SK-N-SH (cell line): Measurements from ENCODE around the gene ABLIM2. TPM values are rescaled to one million over a fixed set of nuclear protein-coding genes. Genes with fewer than 3 reads are reported as not detected.

ENCODE experiments used
- CTCF ChIA-PET: fragments of 300-600, 350-600 bp; formaldehyde crosslinking; extraction: SDS; loops from one replicate; lab custom pipeline; 2021; lab: Yijun Ruan, JAX
- POLR2A ChIA-PET: fragments of 350-600 bp; sonication (Branson Sonifier 250); formaldehyde crosslinking; extraction: SDS; loops from one replicate; lab custom pipeline; 2020; ENCODE audit warnings: antibody characterized with exemption, inconsistent platforms; lab: Yijun Ruan, JAX
- DNase-seq: peaks from one replicate; pipeline ENCODE4 v3.0.0; 2012
- H2AFZ ChIP-seq: fragments of 200-600 bp; sonication (generic); 2 replicates; pipeline ENCODE4 v1.8.1; 2016; ENCODE audit warnings: antibody characterized with exemption, mild to moderate bottlenecking, low read depth
- H3F3A ChIP-seq: fragments of 200-600 bp; sonication (generic); replicated peaks from 2 replicates; pipeline ENCODE3; 2016; ENCODE audit warnings: antibody characterized with exemption, mild to moderate bottlenecking; ENCODE audit not compliant: insufficient read depth
- H3K27ac ChIP-seq, 2 experiments: fragments of 200-500 bp in 1 of 2; fragments of 200-600 bp in 1 of 2; sonication (Bioruptor generic) in 1 of 2; sonication (generic), shearing (Covaris generic) in 1 of 2; 2 replicates each; pipeline versions ENCODE4 v1.5.1 to v1.6.1; 2014 to 2016; ENCODE audit warnings: low read depth in 2 of 2, inconsistent platforms in 1 of 2, low read length in 1 of 2, mild to moderate bottlenecking in 1 of 2, mixed read lengths in 1 of 2
- H3K27me3 ChIP-seq: fragments of 200-600 bp; sonication (generic), shearing (Covaris generic); 2 replicates; pipeline ENCODE4 v1.6.1; 2016; ENCODE audit warnings: mixed run types; ENCODE audit not compliant: insufficient read depth
- H3K36me3 ChIP-seq, 2 experiments: fragments of 200-500 bp in 1 of 2; fragments of 200-600 bp in 1 of 2; sonication (Bioruptor generic) in 1 of 2; sonication (generic) in 1 of 2; replicated peaks in 1 of 2; 2 replicates each; pipeline versions ENCODE3 to v1.5.1; 2014 to 2016; ENCODE audit warnings: low read length in 1 of 2, mild to moderate bottlenecking in 1 of 2; ENCODE audit not compliant: insufficient read depth in 2 of 2, control insufficient read depth in 1 of 2
- H3K4me1 ChIP-seq, 2 experiments: fragments of 200-500 bp in 1 of 2; fragments of 200-600 bp in 1 of 2; sonication (Bioruptor generic) in 1 of 2; sonication (generic), shearing (Covaris generic) in 1 of 2; 2 replicates each; pipeline versions ENCODE4 v1.5.1 to v1.6.1; 2014 to 2016; ENCODE audit warnings: low read depth in 1 of 2, low read length in 1 of 2, mixed run types in 1 of 2; ENCODE audit not compliant: insufficient read depth in 2 of 2, control insufficient read depth in 1 of 2
- H3K4me2 ChIP-seq: fragments of 200-600 bp; sonication (generic), shearing (Covaris generic); 2 replicates; pipeline ENCODE4 v1.6.1; 2017; ENCODE audit warnings: mixed run types
- H3K4me3 ChIP-seq, 2 experiments: fragments of 200-500 bp in 1 of 2; fragments of 200-600 bp in 1 of 2; sonication (Bioruptor generic) in 1 of 2; sonication (generic), shearing (Covaris generic) in 1 of 2; 2 replicates each; pipeline versions ENCODE4 v1.5.1 to v1.8.1; 2014 to 2016; ENCODE audit warnings: low read depth in 2 of 2, inconsistent platforms in 1 of 2, low read length in 1 of 2, mild to moderate bottlenecking in 1 of 2, mixed read lengths in 1 of 2, moderate library complexity in 1 of 2
- H3K79me2 ChIP-seq: fragments of 200-600 bp; sonication (generic); 2 replicates; pipeline ENCODE4 v1.8.1; 2017; ENCODE audit warnings: mild to moderate bottlenecking; ENCODE audit not compliant: insufficient read depth
- H3K9ac ChIP-seq: fragments of 200-600 bp; sonication (generic); 2 replicates; pipeline ENCODE4 v1.6.1; 2017; ENCODE audit warnings: mixed run types
- H3K9me2 ChIP-seq: fragments of 200-600 bp; sonication (generic); 2 replicates; pipeline ENCODE4 v1.6.1; 2017; ENCODE audit warnings: mixed run types
- H3K9me3 ChIP-seq: fragments of 200-600 bp; sonication (generic); 2 replicates; pipeline ENCODE4 v1.6.1; 2017; ENCODE audit warnings: mixed run types, mild to moderate bottlenecking, moderate library complexity
- H4K20me1 ChIP-seq: fragments of 200-600 bp; sonication (generic); 2 replicates; pipeline ENCODE4 v1.6.1; 2017; ENCODE audit warnings: mild to moderate bottlenecking, mixed run types; ENCODE audit not compliant: insufficient read depth
- CTCF ChIP-seq: fragments of 200-600 bp; sonication (generic); IDR thresholded peaks from 2 replicates; pipeline ENCODE4 v1.6.1; 2017; ENCODE audit warnings: antibody characterized with exemption, mild to moderate bottlenecking, moderate library complexity
- ELF1 ChIP-seq: IDR thresholded peaks from 2 replicates; pipeline ENCODE4 v1.4.0; 2012
- EP300 ChIP-seq, 2 experiments: IDR thresholded peaks; 2 replicates each; pipeline versions ENCODE4 v1.4.0 to v1.6.1; 2012; ENCODE audit warnings: borderline replicate concordance in 1 of 2, low read depth in 1 of 2, low read length in 1 of 2
- EZH2phosphoT487 ChIP-seq: fragments of 200-600 bp; sonication (generic); IDR thresholded peaks from 2 replicates; pipeline ENCODE4 v1.6.1; 2017; ENCODE audit warnings: low read depth, mixed run types, mild to moderate bottlenecking, antibody characterized with exemption, moderate library complexity, borderline replicate concordance
- FOXJ3 ChIP-seq: sonication (generic); formaldehyde crosslinking; IDR thresholded peaks from 2 replicates; pipeline ENCODE4 v1.5.1; 2020; ENCODE audit warnings: mild to moderate bottlenecking, missing genetic modification reagents
- GABPA ChIP-seq: IDR thresholded peaks from 2 replicates; pipeline ENCODE4 v1.4.0; 2012; ENCODE audit warnings: low read depth, mild to moderate bottlenecking
- GATA2 ChIP-seq: sonication (generic); formaldehyde crosslinking; IDR thresholded peaks from 2 replicates; pipeline ENCODE4 v1.5.0; 2020; ENCODE audit warnings: mild to moderate bottlenecking, missing genetic modification reagents
- IRF3 ChIP-seq: fragments of 150-350 bp; IDR thresholded peaks from 2 replicates; pipeline ENCODE4 v1.6.1; 2016; ENCODE audit warnings: mild to moderate bottlenecking, low read depth, low read length
- MXI1 ChIP-seq: IDR thresholded peaks from 2 replicates; pipeline ENCODE4 v1.6.1; 2012; ENCODE audit warnings: mild to moderate bottlenecking, low read depth, low read length, improper control_type of control experiment
- NFIC ChIP-seq: IDR thresholded peaks from 2 replicates; pipeline ENCODE4 v1.4.0; 2012; ENCODE audit warnings: borderline replicate concordance
- RAD21 ChIP-seq: IDR thresholded peaks from 2 replicates; pipeline ENCODE4 v1.6.1; 2012; ENCODE audit warnings: mild to moderate bottlenecking, low read length
- RCOR1 ChIP-seq: fragments of 150-350 bp; IDR thresholded peaks from 2 replicates; pipeline ENCODE4 v1.6.1; 2017; ENCODE audit warnings: antibody characterized with exemption, low read length
- RFX5 ChIP-seq: IDR thresholded peaks from 2 replicates; pipeline ENCODE4 v1.6.1; 2012; ENCODE audit warnings: mild to moderate bottlenecking, improper control_type of control experiment, low read length
- SIN3A ChIP-seq: IDR thresholded peaks from 2 replicates; pipeline ENCODE4 v1.6.1; 2012; ENCODE audit warnings: low read depth, mild to moderate bottlenecking, low read length, moderate library complexity, borderline replicate concordance
- USF1 ChIP-seq: IDR thresholded peaks from 2 replicates; pipeline ENCODE4 v1.4.0; 2012; ENCODE audit warnings: low read depth, borderline replicate concordance
- USF2 ChIP-seq: fragments of 150-350 bp; IDR thresholded peaks from 2 replicates; pipeline ENCODE4 v1.6.1; 2017; ENCODE audit warnings: antibody characterized with exemption, low read length, low read depth, borderline replicate concordance
- YY1 ChIP-seq: IDR thresholded peaks from 2 replicates; pipeline ENCODE4 v1.4.0; 2012; ENCODE audit warnings: low read depth, mild to moderate bottlenecking
- ZBTB33 ChIP-seq: IDR thresholded peaks from 2 replicates; pipeline ENCODE4 v1.4.0; 2012; ENCODE audit warnings: low read depth, borderline replicate concordance
- WGBS: methylation state at CpG from one replicate; pipeline ENCODE4 v1.1.6; 2017; ENCODE audit warnings: low lambda C conversion rate; 5-methylcytosine and 5-hydroxymethylcytosine counted together
- polyA plus RNA-seq, 3 experiments: library from polyadenylated mRNA; depleted of rRNA; stranded (reverse); fragments of >200 nt; gene quantifications; 2 replicates each; pipeline ENCODE4 v1.2.3, GENCODE V29; 2012

The ABLIM2 gene
- polyA plus RNA-seq, 1 of the 3 experiments (the other 2 are of a cell fraction) = 0.53 TPM

- WGBS = 77% methylated on average over 19 of the region's 21 CpGs
- POLR2A ChIA-PET = no interaction called here
- no peak overlapping the region for H2AFZ ChIP-seq
Observed at GRCh38 chr4:8047837-8048678, 110.6 kb downstream of the ABLIM2 start.

More at GRCh38 chr4:8047837-8048678, 110.6 kb downstream of the ABLIM2 start:
- H3K79me2 ChIP-seq = no peaks in the 10 kb centered on the region
- H3K9me3 ChIP-seq = no peaks in the 10 kb centered on the region
- CTCF ChIA-PET = interaction anchor here (0.6 to 2.5 kb wide), 3 partner anchors 9 to 246 kb away, joined by 3 to 8 read pairs (median 4); no protein-coding TSS in a partner anchor
- H3F3A ChIP-seq = no peaks in the 10 kb centered on the region
- H3K27me3 ChIP-seq = no peaks in the 10 kb centered on the region
- H3K9ac ChIP-seq = no peak overlapping the region
- DNase-seq = no peak
- H4K20me1 ChIP-seq = no peaks in the 10 kb centered on the region
- no peak overlapping the region for H3K27ac ChIP-seq
- H3K4me2 ChIP-seq = no peak overlapping the region
- no peak overlapping the region for H3K4me3 ChIP-seq
- peaks cover 6 to 35% of the 10 kb centered on the region in 2 experiments; a peak in 2 of 4 replicates for H3K4me1 ChIP-seq
- no peaks in the 10 kb centered on the region for H3K9me2 ChIP-seq
- TF ChIP-seq RAD21 (no peak), MXI1 (no peak), SIN3A (no peak), USF1 (no peak), GATA2 (CRISPR knock-in tag) (no peak), RCOR1 (no peak), EP300 (IDR thresholded peaks at IDR 0.05; ENCODE audit: borderline replicate concordance in 1 of 2, low read depth in 1 of 2, low read length in 1 of 2) (no peak), CTCF (no peak), USF2 (no peak), GABPA (no peak), IRF3 (no peak), NFIC (no peak), ZBTB33 (no peak), ELF1 (no peak), RFX5 (no peak), FOXJ3 (CRISPR knock-in tag) (no peak), YY1 (no peak), EZH2phosphoT487 (no peak)
- H3K36me3 ChIP-seq = no peaks in the 10 kb centered on the region
